ENCODE data around the gene FBLN1.
"Not testable (repeated sequence)": the region's sequence is repeated elsewhere in the genome, so short reads cannot be mapped to it uniquely, and the experiment has no call there.

The FBLN1 gene

DNA sequence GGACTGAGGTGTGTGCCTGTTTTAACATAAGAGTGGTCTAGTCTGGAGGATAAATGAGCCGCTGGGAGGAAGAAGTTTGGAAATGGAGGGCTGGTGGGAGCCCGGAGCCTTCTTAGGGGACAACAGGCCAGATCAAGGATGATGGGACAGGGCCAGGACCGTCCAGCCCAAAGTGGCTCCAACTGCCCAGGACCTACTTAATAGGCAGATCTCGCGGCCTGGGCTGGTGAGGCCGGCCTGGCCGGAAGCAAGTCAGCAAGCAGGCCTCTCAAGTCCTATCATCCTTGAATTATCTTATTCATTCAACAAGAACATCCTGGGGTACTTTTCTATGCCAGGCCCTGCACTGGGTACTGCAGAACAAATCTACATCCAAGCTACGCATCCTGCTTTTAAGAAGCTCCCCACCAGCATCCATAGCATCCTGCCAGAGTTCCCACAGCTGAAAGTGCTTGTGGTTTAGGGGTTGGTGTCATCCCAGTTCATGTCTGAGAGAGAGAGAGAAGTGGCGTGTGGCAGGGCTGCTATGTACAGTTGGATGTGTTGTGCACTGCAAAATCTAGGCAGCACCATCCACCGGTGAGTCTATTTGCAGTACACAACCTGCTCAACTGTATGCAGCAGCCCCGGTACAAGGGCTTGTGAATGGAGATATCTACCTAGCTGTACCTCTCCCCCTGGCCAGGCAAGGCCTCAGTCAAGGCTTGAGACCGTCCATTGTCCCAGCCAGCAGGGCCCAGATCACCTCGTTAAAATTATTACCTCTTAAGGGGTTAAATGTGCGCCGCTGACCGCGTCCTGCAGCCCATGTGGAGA is 82.1 kb downstream of the FBLN1 start:
- no peak for DNase-seq (ENCODE audit: low read depth in 2 of 2)

DNA sequence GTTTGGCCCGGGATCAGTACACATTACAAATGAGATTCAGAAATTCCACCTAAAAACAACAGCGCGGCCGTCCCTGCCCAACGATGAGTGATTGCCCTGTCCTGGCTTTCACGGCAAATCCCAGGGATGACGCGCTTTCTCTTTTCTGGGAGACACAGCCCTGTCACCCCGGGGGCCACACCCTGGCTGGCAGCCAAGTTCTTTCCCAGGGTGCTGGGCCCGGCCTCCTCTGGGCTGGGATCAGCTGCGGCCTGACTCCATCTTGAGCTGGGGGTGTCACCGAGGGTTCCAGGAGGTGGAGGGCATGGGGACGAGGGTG is 82.7 kb downstream of the FBLN1 start:
- DNase-seq (ENCODE audit: low read depth in 2 of 2) = no peak

DNA sequence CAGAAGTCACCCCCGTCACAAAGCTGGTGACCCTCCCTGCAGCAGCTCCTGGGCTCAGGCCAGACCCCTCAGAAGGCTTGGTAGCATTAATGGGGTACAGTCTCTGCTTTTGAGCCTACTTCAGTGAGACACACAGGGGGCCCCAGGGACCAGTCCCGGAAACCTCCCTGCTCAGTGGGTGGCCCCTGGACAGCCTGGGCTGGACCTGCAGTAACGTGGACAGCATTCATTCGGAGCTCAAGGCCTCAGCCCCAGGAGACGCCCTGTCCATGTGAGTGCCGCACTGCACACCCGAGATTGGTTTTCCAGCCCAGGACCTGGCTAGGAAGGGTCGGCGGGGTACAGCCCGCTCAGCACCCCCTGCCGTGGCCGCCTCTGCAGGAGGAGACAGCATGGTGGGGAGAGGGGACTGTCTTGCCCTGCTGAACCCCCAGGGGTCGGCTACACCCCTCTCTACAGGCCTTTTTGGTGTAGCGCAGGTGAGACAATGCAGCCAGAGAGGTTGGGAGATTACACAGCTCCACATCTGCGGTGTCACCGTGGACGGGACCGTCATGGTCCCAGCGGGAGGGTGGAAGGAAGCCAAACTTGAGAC is 83.4 kb downstream of the FBLN1 start:
- no peak for DNase-seq (ENCODE audit: low read depth in 2 of 2)

GRCh38 chr22:45586651-45587405 is 84.1 kb downstream of the FBLN1 start:
- no peak for DNase-seq (ENCODE audit: low read depth in 2 of 2)

DNA sequence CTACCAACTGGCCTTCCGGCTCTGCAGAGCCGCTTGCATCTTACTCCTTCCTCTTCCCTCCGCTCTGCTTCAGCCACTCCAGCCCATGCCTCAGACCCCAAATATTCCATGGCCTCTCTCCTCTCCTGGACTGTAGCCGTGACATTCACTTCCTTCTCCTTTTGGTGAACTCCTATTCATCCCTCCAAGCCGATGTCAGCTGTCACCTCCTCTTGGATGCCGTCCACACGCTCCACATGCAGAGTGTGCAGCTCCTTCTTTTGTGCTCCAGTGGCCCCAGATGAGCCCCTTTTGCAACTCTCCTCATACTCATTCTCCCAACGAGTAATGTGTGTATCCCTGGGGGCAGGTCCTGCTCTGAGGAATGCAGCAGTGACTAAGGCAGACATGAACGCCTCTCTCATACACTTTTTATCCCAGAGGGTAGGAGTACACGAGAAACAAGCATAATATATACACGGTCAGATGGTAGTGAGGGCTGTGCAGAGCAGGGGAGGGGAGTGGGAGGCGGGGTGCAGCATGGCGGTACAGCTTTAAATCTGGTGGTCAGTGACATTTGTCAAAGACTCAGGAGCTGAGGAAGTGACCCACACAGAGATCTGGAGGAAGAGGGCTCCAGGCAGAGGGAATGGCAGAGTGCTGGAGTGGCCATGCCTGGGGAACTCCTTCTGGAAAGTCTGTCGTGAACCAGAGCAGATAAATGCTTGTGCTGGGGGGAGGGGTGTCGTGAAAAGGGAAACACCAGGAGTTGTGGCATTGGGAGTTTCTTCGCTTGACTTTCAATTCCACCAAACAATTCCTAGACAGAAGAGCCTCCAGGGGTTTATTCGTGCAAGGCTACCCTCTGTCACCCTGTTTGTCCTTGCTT is 85.2 kb downstream of the FBLN1 start:
- no peak for DNase-seq (ENCODE audit: low read depth in 2 of 2)

GRCh38 chr22:45589556-45589955 is 86.9 kb downstream of the FBLN1 start:
- no peak for DNase-seq (ENCODE audit: low read depth in 2 of 2)

DNA sequence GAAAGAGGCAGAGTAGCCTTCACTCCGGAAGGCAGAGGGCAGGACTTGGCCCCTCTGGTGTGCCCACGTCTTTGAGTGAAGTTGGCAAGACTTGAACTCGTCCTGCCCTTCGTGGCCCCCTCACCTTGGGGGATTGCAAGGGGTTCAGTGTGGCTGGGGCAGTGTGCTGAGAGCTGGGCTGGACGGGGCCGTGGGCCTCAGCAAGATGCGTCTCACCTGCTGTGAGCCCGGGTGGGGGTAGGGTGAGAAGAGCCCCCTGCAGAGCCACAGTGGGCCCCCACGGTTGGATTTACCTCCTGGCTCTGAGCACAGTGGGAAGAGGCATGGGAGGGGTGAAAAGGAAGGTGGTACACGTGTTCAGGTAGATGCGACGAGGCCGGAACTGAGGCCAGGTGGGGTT is 87.6 kb downstream of the FBLN1 start:
- DNase-seq (ENCODE audit: low read depth in 2 of 2) = no peak

DNA sequence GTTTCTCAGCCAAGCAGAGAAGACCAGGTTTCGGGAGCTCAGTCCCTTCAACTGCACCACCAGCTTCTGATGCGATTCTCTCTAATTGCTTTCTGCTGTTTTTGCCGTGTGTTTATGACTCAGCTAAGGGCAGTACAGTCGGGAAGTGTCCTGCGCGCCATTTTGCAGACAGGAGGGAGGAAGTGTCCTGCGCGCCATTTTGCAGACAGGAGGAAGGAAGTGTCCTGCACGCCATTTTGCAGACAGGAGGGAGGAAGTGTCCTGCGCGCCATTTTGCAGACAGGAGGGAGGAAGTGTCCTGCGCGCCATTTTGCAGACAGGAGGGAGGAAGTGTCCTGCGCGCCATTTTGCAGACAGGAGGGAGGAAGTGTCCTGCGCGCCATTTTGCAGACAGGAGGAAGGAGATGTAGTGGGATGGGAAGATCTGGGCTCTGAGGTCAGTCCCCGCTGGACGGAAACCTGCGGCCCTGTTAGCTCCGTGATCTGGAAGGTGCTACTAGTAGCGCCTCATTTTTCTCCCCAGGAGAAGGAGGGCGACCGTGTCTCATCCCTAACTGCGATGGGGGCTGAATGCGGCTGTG is 89.0 kb downstream of the FBLN1 start:
- not testable (repeated sequence) for DNase-seq (ENCODE audit: low read depth in 2 of 2)

GRCh38 chr22:45594123-45594941 is 91.6 kb downstream of the FBLN1 start:
- DNase-seq (ENCODE audit: low read depth in 2 of 2) = no peak

GRCh38 chr22:45597460-45598192 is 94.9 kb downstream of the FBLN1 start:
- DNase-seq (ENCODE audit: low read depth in 2 of 2) = no peak

DNA sequence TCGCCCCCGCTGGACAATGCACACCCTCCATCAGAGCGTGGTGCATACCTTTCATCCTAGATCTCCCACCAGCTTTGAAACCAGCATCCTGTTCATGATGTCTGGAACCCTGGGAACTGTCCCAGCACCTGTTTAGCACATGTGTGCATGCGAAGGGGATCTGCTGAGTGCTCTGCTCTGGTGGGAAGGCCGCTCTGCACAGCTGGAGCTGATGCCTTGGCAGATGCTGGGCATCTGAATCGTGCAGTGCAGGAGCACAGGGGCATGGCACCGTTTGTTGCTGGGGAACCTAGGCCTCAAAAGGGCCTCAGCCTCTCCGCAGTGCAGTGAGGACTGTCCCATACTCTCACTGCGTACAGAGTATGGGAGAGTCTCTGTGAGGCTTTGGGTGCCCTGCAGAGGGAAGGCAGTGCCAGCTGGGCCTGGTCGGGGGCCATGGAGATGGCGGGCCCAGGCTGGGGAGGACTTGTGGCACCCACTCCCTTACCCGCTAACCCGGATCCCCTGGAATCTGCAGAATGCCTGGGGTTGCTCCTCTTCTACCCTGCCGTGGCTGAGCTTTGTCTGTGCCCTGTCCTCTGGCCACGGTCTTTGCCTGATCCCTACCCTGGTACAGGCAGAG is 96.0 kb downstream of the FBLN1 start:
- no peak for DNase-seq (ENCODE audit: low read depth in 2 of 2)

DNA sequence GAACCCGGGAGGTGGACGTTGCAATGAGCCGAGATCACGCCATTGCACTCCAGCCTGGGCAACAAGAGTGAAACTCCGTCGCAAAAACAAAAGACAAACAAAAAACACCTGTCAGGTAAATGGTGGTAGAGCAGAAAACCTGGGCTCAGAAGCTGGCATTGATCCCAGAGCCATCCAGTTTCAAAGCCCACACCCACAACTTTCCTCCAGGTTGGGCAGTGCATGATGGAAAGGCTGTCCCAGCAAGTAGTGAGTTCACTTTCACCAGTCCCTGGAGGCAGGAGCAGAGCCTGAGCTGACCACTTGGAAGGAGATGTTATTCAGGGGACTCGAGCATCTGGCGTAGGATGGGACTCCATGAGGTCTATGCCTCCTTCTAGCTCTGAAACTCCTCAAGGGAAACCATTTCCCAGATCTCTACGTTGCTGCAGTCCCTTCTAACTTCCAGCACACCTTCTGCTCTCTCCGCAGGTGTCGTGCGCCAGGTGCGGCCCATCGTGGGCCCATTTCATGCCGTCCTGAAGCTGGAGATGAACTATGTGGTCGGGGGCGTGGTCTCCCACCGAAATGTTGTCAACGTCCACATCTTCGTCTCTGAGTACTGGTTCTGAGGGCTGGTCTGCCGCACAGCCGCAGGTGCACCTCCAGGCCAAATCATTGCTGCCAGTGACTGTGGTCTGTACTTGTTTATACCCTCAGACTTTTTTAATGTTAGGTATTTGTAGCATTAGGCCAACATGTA is 97.3 kb downstream of the FBLN1 start:
- no peak for DNase-seq (ENCODE audit: low read depth in 2 of 2)

DNA sequence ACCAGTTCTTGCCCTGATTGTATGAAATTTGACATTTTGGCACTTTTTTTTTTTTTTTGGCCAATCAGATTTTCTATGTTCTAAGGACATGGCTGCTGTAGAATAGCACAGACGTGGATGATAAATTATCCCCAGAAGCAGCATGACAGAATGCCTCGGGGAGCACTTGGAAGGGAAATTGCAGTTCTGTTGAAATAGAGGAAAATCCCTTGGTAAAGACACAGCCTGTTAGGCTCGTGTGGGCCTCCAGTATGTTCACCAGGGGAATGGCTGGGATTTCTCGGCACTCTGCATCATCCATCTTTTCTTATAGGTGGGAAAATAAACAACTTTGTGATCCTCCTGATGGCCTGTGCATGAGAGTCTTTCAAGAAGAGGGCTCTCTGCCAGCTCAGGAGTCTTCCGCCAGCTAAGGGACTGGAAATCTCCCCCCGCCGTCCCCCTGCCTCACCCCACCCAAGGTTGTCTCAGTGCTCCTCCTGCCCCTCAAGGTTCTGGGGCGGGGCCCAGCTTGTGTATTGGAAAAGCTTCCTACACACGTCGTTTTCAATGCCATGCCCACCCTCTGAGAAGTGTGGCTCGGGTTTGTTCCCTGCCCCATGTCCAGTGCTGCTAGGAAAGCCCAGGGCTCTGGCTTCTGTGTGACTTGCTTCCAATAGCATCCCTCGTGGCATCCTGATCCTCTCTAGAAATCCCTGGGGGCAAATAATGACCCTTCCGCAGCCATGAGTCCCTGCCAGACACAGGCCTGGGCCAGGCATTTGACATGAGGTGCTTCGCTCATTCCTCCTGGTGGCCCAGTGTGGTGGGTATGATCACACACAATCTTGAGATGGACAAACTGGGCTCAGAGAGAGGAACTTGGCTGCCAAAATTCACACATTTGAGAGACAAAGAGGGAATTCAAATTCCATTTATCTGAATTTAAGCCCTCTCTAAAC is 98.4 kb downstream of the FBLN1 start:
- no peak for DNase-seq (ENCODE audit: low read depth in 2 of 2)

DNA sequence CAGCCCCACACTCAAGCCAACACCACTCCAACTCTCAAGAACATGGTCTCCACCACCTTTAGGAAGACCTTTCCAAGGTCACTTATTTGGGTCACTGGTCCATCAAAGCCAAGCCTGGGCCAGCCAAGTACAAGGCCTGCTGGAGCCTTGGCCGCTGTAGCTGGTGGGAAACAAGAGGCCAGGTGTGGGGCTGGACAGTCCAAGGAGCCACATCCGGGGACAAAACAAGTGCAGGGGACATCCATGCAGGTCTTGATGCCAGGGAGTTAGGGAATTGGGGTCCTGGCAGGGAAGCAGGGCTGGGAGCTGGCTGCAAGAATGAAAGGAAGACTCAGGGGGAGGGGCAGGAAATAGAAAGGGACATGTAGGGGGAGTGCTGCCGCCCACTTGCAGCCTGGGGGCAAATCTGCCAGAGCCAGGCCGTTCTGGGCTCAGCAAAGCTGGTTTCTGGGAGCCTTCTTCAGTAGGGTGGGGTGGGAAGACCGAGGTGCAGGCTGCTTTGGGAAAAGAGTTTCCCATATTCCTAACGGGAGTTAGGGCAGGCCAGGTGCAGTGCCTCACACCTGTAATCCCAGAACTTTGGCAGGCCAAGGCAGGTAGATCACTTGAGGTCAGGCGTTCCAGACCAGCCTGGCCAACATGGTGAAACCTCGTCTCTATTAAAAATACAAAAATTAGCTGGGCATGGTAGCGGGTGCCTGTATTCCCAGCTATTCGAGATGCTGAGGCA is 99.5 kb downstream of the FBLN1 start:
- DNase-seq (ENCODE audit: low read depth in 2 of 2) = no peak

- no peak for DNase-seq (ENCODE audit: low read depth in 2 of 2)
These were observed 100.3 kb downstream of the FBLN1 start for GRCh38 chr22:45602824-45603595.

DNA sequence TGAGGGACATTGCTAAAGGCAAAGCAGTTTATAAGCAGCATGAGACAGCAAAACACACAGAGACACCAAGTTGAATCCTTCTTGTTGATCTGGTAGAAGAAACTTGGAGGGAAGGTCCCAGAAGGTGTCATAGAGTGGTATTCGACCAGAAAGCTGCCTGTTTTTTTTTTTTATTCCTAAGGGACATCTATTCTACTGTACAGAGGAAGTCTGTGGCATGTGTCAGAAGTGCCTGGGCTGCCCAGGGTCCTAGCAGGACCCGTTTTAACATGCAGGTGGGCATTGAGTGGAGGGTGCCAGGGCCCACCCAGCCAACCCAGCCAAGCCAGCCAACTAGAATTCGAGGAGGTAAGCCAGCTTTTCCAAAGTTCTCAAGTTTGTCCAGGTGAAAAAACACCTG is 100.9 kb downstream of the FBLN1 start:
- no peak for DNase-seq (ENCODE audit: low read depth in 2 of 2)
